Body of pancreas (tissue), 4 donors: ENCODE results near the gene KRTAP1-4.
"Not testable (repeated sequence)": the region's sequence is repeated elsewhere in the genome, so short reads cannot be mapped to it uniquely, and the experiment has no call there.

Experiments used
- CTCF ChIP-seq, 7 experiments: fragments of 450-650 bp in 4 of 7; fragments of 200-600 bp in 3 of 7; sonication (generic) in 3 of 7; IDR thresholded peaks; one replicate each; pipeline ENCODE4 v1.5.1; 2016 to 2019; ENCODE audit warnings: antibody characterized with exemption in 7 of 7
- POLR2A ChIP-seq, 3 donors: fragments of 450-650 bp; IDR thresholded peaks; one replicate each; pipeline ENCODE4 v1.6.1; 2016; ENCODE audit warnings: antibody characterized with exemption in 3 of 3, mild to moderate bottlenecking in 2 of 3

- not testable (repeated sequence) for TF ChIP-seq POLR2A, CTCF (IDR thresholded peaks at IDR 0.05)
Observed at GRCh38 chr17:41054556-41054955, 24.6 kb upstream of the KRTAP1-4 start.
